ENCODE measurements around the gene FNBP1L.
"Not testable (repeated sequence)": the region's sequence is repeated elsewhere in the genome, so short reads cannot be mapped to it uniquely, and the experiment has no call there.

Gene FNBP1L

GRCh38 chr1:93542398-93542797 is 94.5 kb downstream of the FNBP1L start:
- no peak overlapping the region for H3K27ac ChIP-seq
- TF ChIP-seq ZFX (IDR thresholded peaks at IDR 0.05), result no peak
- TF ChIP-seq, protein P1, sequence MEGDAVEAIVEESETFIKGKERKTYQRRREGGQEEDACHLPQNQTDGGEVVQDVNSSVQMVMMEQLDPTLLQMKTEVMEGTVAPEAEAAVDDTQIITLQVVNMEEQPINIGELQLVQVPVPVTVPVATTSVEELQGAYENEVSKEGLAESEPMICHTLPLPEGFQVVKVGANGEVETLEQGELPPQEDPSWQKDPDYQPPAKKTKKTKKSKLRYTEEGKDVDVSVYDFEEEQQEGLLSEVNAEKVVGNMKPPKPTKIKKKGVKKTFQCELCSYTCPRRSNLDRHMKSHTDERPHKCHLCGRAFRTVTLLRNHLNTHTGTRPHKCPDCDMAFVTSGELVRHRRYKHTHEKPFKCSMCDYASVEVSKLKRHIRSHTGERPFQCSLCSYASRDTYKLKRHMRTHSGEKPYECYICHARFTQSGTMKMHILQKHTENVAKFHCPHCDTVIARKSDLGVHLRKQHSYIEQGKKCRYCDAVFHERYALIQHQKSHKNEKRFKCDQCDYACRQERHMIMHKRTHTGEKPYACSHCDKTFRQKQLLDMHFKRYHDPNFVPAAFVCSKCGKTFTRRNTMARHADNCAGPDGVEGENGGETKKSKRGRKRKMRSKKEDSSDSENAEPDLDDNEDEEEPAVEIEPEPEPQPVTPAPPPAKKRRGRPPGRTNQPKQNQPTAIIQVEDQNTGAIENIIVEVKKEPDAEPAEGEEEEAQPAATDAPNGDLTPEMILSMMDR (conservative IDR thresholded peaks at IDR 0.05), result no peak

- TF ChIP-seq, protein P1 (conservative IDR thresholded peaks at IDR 0.05), result no peak
- TF ChIP-seq ZFX (IDR thresholded peaks at IDR 0.05), result no peak
These were observed 98.4 kb downstream of the FNBP1L start for GRCh38 chr1:93546162-93546863.

GRCh38 chr1:93549131-93549530 is 101.2 kb downstream of the FNBP1L start:
- no peak overlapping the region for H3K27ac ChIP-seq
- TF ChIP-seq, protein P1 (conservative IDR thresholded peaks at IDR 0.05), result no peak
- no peak for TF ChIP-seq ZFX (IDR thresholded peaks at IDR 0.05)

More at GRCh38 chr1:93546162-93546863, 98.4 kb downstream of the FNBP1L start:
- H3K27ac ChIP-seq, result no peak overlapping the region

DNA sequence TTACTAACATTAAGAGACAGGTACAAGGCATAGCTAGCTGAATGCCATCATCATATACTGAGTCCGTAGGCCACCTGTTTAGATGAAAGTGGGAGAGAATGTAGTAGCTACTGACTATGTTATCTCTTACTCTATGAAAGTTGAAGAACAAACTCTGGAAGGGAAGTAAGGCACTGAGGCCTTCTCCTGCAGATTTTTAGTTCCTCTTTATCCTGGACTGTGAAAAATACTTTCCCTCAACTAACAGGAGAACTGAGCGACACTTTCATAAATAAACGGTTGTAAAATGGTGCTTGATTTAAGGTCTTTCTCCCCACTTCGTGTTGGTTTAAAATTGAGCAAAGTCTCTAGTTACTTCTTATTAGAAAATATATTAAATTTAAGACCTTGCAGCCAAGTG is 101.9 kb downstream of the FNBP1L start:
- no peak overlapping the region for H3K27ac ChIP-seq
- no peak for TF ChIP-seq ZFX (IDR thresholded peaks at IDR 0.05)
- TF ChIP-seq, protein P1 (conservative IDR thresholded peaks at IDR 0.05), result no peak

- peak overlapping the region; percentile 76; the same call in 1 of the 2 replicates for H3K27ac ChIP-seq
These were observed 105.0 kb downstream of the FNBP1L start for GRCh38 chr1:93552741-93553455.

DNA sequence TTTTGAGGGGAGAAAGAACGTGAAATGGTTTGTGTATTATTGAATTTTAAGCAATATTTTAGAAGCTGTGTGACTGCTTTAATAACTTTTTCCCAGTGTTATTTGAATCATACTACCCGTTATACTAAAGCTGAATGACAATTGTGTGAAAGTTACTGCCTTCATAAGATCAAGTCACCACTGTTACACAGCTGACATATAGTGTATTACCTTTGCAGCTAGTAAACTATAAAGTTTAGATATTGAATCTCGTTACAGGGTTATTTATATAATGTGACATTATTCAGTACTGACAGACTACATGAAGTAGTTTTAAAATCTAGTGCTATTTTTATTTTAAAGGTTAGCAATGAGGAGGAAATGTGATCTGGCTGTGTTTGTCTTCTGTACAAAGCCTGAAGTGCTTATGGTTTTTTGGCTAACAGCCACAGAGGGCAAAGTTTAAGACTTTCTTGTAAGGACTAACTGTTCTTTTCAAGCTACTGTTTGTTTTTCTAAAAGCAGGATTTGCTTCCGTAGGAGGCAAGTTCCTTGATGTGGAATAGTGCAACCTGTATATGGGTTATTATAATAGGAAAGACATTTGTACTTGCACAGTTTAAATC is 106.1 kb downstream of the FNBP1L start:
- not testable (repeated sequence) for H3K27ac ChIP-seq

More at GRCh38 chr1:93552741-93553455, 105.0 kb downstream of the FNBP1L start:
- TF ChIP-seq, protein P1 (conservative IDR thresholded peaks at IDR 0.05), result no peak
- TF ChIP-seq ZFX (IDR thresholded peaks at IDR 0.05), result no peak

- H3K27ac ChIP-seq, result peak overlapping the region; percentile 77; the same call in 1 of the 2 replicates
- TF ChIP-seq ZFX (IDR thresholded peaks at IDR 0.05), result no peak
- TF ChIP-seq, protein P1 (conservative IDR thresholded peaks at IDR 0.05), result no peak
These were observed 107.3 kb downstream of the FNBP1L start for GRCh38 chr1:93554883-93555872.

All from C4-2B (cell line).